WI38 (cell line): Measurements from ENCODE around the gene ATXN7L1.

Source experiments
- H3K4me3 ChIP-seq: 2 replicates; pipeline ENCODE4 v1.5.1; 2011; ENCODE audit warnings: low read depth, mild to moderate bottlenecking, control low read depth, low read length
- CTCF ChIP-seq: IDR thresholded peaks from 2 replicates; pipeline ENCODE4 v1.5.1; 2012; ENCODE audit warnings: low read depth, mild to moderate bottlenecking, control low read depth, low read length

ATXN7L1 gene

GRCh38 chr7:105617280-105618015 lies 259.0 kb downstream of the ATXN7L1 start:
- no peak overlapping the region for H3K4me3 ChIP-seq
- TF ChIP-seq CTCF = no peak

GRCh38 chr7:105614341-105614840 lies 262.0 kb downstream of the ATXN7L1 start:
- TF ChIP-seq CTCF = no peak
- H3K4me3 ChIP-seq = no peak overlapping the region

- H3K4me3 ChIP-seq = no peak overlapping the region
- no peak for TF ChIP-seq CTCF
These were observed 262.6 kb downstream of the ATXN7L1 start for GRCh38 chr7:105613611-105614330.

GRCh38 chr7:105612806-105613205 lies 263.6 kb downstream of the ATXN7L1 start:
- no peak overlapping the region for H3K4me3 ChIP-seq
- no peak for TF ChIP-seq CTCF

- TF ChIP-seq CTCF = no peak
These were observed 264.3 kb downstream of the ATXN7L1 start for GRCh38 chr7:105611856-105612775.

GRCh38 chr7:105610165-105610930 lies 266.1 kb downstream of the ATXN7L1 start:
- TF ChIP-seq CTCF = no peak

More at GRCh38 chr7:105611856-105612775, 264.3 kb downstream of the ATXN7L1 start:
- H3K4me3 ChIP-seq = no peak overlapping the region

More at GRCh38 chr7:105610165-105610930, 266.1 kb downstream of the ATXN7L1 start:
- H3K4me3 ChIP-seq = no peak overlapping the region
